ENCODE results near the gene TMEM86A.

Gene TMEM86A

DNA sequence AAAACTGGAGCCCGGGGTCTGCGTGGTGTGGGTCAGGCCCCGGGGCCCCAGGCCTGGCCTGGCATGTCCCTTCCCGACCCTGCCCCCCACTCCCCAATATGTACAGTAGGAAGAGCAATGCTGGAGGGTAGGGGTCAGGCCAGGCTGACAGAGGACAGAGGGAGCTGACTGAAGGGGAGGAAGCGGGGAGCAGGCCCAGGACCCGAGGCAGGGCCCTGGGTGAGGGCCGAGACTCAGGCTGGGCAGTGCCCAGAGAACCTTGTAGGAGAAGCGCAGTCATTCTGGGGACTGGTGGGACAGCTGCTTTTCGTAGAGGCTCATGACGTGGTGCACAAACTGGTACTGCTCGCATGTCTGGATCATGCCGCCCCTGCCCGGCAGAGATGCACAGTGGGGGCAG, 30.1 kb downstream of the TMEM86A start:
- no peak for DNase-seq (ENCODE audit: extremely low read depth, low read depth)
- TF ChIP-seq, protein P1, sequence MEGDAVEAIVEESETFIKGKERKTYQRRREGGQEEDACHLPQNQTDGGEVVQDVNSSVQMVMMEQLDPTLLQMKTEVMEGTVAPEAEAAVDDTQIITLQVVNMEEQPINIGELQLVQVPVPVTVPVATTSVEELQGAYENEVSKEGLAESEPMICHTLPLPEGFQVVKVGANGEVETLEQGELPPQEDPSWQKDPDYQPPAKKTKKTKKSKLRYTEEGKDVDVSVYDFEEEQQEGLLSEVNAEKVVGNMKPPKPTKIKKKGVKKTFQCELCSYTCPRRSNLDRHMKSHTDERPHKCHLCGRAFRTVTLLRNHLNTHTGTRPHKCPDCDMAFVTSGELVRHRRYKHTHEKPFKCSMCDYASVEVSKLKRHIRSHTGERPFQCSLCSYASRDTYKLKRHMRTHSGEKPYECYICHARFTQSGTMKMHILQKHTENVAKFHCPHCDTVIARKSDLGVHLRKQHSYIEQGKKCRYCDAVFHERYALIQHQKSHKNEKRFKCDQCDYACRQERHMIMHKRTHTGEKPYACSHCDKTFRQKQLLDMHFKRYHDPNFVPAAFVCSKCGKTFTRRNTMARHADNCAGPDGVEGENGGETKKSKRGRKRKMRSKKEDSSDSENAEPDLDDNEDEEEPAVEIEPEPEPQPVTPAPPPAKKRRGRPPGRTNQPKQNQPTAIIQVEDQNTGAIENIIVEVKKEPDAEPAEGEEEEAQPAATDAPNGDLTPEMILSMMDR (IDR thresholded peaks at IDR 0.05; ENCODE audit: low read depth, low read length), result no peak

DNA sequence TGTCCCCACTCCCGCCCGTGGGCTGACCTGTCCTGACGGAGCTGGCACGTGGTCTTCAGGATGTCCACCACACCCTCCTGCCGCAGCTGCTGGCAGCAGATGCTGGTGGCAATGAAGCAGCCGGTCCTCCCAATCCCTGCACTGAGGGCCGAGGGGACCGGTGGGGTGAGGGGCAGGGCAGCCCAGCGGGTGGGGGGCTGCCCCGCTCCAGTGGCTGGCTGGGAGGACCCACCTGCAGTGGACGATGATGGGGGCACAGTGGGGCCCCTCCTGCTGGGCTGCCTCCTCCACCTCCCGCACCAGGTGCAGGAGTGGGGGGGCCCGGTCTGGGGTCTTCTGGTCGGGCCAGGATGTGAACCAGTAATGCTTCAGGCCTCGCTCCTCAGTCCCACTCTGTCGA, 30.8 kb downstream of the TMEM86A start:
- DNase-seq (ENCODE audit: extremely low read depth, low read depth), result no peak
- TF ChIP-seq, protein P1 (IDR thresholded peaks at IDR 0.05; ENCODE audit: low read depth, low read length), result no peak

DNA sequence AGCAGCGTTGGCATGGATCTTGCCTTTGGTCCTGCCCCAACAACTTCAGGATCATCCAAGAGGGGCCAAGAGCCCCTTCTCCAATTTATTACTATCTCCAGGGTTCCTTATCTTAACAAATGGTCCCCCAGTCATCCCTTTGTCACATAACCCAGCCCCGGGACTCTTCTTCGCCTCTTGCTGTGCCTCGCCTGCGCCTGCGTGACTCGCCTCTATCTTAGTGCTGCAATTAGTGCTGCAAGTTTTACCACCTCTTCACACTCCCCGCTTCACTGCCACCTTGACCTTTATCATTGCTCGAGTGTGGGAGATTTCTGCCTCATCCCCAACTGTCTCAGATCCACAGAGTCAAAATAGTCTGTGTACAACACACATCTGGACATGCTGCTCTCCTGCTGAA, 31.4 kb downstream of the TMEM86A start:
- DNase-seq (ENCODE audit: extremely low read depth, low read depth), result no peak
- TF ChIP-seq, protein P1 (IDR thresholded peaks at IDR 0.05; ENCODE audit: low read depth, low read length), result no peak

DNA sequence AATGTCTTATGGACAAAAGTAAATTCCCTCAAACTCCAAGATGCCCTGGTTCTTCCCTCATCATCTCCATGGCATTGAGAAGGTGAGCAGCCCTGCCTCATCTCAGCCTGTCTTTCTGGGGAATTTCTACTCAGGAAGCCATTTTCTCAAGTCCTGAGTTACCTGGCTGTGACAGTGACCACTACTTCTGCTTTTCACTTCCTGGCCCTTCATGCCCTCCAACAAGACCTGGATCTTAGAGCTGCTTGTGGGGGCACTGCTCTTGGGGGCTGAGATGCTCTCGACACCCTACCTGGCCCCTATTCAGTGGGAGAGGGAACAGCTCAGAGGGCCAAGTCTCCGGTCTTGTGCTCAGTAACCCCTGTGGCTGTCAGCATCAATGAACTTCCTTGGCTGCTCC, 32.9 kb downstream of the TMEM86A start:
- DNase-seq (ENCODE audit: extremely low read depth, low read depth), result no peak

DNA sequence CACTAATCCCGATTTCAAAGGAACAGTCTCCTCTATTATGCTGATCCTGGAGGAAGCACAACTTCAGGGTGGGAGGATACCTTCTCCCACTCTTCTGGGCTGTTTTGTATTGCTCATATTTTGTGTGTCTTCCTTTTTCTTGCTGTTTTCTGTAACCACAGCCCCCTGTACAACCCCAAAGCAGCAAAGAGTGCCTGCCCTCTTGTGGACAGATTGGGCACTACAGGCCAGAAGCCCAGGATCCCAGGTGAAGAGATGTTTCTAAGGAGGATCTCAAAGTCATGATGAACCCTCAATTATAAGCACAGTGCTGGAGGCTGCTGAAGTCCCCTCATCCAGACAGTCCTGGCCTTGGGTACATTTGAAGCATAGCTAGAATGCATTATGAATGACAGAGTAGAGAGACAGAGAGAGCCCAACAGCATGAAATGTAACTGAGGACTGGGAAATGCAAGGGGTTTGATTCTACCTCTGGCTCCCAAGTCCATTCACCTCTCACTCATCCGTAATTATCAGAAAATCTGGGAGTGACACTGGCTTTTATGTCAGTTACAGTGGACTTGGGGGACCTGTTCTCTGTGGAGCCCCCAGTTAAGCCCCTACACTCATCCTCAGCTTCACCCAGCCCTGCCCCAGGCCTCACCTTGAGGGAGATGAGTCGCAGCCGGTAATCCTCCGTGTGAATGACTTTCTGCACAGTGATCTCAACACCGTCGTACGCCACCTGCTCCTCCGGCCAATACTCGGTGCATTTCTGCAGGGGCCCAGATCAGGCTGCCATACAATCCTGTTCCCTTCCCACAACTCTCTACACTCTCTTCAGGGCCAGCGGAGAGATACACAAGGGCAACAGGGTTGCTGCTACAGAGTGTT, 33.6 kb downstream of the TMEM86A start:
- TF ChIP-seq, protein P1 (IDR thresholded peaks at IDR 0.05; ENCODE audit: low read depth, low read length), result no peak; the same call in none of the 2 replicates
- DNase-seq (ENCODE audit: extremely low read depth, low read depth), result no peak

More for the DNA sequence above, 32.9 kb downstream of the TMEM86A start:
- TF ChIP-seq, protein P1 (IDR thresholded peaks at IDR 0.05; ENCODE audit: low read depth, low read length), result no peak

DNA sequence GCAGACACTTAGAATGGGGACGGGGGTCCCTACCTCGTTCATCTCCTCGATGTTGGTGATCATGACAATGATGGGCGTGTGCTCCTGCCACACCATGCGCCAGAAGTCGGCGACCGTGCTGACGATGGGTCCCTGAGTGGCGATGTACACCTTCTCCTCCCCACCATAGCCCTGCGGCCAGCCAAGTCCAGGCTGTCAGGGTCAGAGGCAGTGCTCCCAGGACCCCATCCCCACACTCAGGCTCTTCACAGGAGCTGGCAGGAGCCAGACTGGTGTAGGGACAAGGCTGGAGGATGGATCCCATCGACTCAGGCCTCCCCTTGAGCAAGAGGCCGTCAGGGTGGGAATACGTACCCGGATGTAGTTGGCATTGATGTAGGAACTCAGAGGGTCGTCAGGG, 34.6 kb downstream of the TMEM86A start:
- TF ChIP-seq, protein P1 (IDR thresholded peaks at IDR 0.05; ENCODE audit: low read depth, low read length), result no peak
- no peak for DNase-seq (ENCODE audit: extremely low read depth, low read depth)

DNA sequence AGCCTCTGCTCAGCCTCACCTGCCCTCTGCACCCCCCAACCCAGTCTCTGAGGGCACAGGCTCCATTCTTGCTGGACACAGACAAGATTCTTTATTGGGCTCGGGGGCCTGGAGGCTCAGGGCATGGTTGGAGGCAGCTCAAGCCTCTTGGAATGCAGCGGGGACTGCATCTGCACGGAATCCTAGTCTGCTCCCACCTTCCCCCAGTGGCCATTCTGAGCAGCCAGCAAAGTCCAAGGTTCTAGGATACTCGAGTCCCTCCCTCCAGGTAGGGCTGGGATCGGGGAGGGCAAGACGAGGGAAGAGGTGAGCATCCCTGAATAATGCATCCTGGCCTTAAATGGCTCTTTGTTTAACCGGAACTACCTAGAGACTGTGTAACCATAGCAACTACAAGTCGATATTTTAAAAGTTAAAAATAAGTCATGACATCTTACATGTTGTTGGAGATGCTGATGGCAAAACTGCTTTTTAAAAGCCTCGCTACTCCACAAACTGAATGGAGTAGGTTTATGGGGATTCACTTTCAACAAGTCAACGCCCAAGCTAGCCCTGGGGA, 38.1 kb downstream of the TMEM86A start:
- DNase-seq (ENCODE audit: extremely low read depth, low read depth), result no peak
- TF ChIP-seq, protein P1 (IDR thresholded peaks at IDR 0.05; ENCODE audit: low read depth, low read length), result no peak
